GM12891 (cell line): ENCODE measurements around the gene ANKFN1.

Experiments used
- POLR2A ChIP-seq: IDR thresholded peaks from 2 replicates; pipeline ENCODE4 v1.6.1; 2011; ENCODE audit warnings: low read depth, low read length, control low read depth
- POU2F2 ChIP-seq: IDR thresholded peaks from 2 replicates; pipeline ENCODE4 v1.6.1; 2011; ENCODE audit warnings: low read depth, mild to moderate bottlenecking, control low read depth, low read length, moderate library complexity

DNA sequence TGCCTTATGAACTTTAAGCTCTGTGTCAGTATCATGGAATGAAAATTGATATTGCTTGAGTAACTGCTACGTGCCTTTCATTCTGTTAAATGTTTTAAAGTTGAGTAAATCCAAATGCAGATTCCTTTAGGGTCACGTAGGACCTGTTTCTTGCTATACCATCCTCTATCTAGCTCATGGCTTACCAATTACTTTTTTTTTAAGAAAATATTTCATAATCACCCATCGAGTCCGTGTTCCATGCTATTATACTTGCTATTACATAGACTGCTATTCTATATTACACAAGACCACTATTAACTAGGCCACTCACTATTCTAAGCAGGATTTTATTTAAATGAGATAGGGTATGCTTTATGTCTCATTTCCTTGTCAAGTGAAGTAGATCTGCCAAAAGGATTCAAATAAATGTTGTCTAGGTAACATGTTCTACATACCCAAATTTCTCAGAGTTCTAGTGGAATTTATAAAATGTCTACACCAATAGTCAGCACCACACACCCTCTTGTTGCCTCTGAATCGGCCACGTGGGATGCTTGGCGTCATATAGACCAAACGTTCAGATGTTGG lies 11.9 kb downstream of the ANKFN1 start:
- no peak for TF ChIP-seq POLR2A
- no peak for TF ChIP-seq POU2F2
